ENCODE results near the gene SYNDIG1.

The SYNDIG1 gene

GRCh38 chr20:24685736-24686135, 216.3 kb downstream of the SYNDIG1 start:
- no peak for TF ChIP-seq CTCF (IDR thresholded peaks at IDR 0.05; ENCODE audit: low read depth, low read length)
- no peak for DNase-seq (ENCODE audit: extremely low read depth, low read depth)

- DNase-seq (ENCODE audit: extremely low read depth, low read depth), result no peak
- TF ChIP-seq CTCF (IDR thresholded peaks at IDR 0.05; ENCODE audit: low read depth, low read length), result no peak
Observed at GRCh38 chr20:24686156-24686555, 216.7 kb downstream of the SYNDIG1 start.

GRCh38 chr20:24690408-24690807, 221.0 kb downstream of the SYNDIG1 start:
- no peak for DNase-seq (ENCODE audit: extremely low read depth, low read depth)
- TF ChIP-seq CTCF (IDR thresholded peaks at IDR 0.05; ENCODE audit: low read depth, low read length), result no peak

GRCh38 chr20:24691901-24692351, 222.5 kb downstream of the SYNDIG1 start:
- no peak for TF ChIP-seq CTCF (IDR thresholded peaks at IDR 0.05; ENCODE audit: low read depth, low read length)
- no peak for DNase-seq (ENCODE audit: extremely low read depth, low read depth)

GRCh38 chr20:24692446-24693200, 223.2 kb downstream of the SYNDIG1 start:
- DNase-seq (ENCODE audit: extremely low read depth, low read depth), result no peak
- TF ChIP-seq CTCF (IDR thresholded peaks at IDR 0.05; ENCODE audit: low read depth, low read length), result no peak

GRCh38 chr20:24693466-24694156, 224.2 kb downstream of the SYNDIG1 start:
- DNase-seq (ENCODE audit: extremely low read depth, low read depth), result no peak
- TF ChIP-seq CTCF (IDR thresholded peaks at IDR 0.05; ENCODE audit: low read depth, low read length), result no peak

- no peak for DNase-seq (ENCODE audit: extremely low read depth, low read depth)
- no peak for TF ChIP-seq CTCF (IDR thresholded peaks at IDR 0.05; ENCODE audit: low read depth, low read length)
Observed at GRCh38 chr20:24694157-24694726, 224.8 kb downstream of the SYNDIG1 start.
